Neuronal stem cell (in vitro differentiated cells): Measurements from ENCODE around the gene ADPRHL1.

Source experiments
- DNase-seq: peaks from one replicate; pipeline ENCODE4 v3.0.0-alpha.2; 2013; ENCODE audit warnings: low spot score
- H2AFZ ChIP-seq: one replicate; pipeline ENCODE4 v1.6.1; 2013; ENCODE audit warnings: mild to moderate bottlenecking, low read length, inconsistent platforms
- H2AK5ac ChIP-seq: 2 replicates; pipeline ENCODE4 v1.6.1; 2013; ENCODE audit warnings: low read depth, mild to moderate bottlenecking, inconsistent platforms, low read length, moderate library complexity, mixed read lengths
- H2BK120ac ChIP-seq: 2 replicates; pipeline ENCODE4 v1.6.1; 2013; ENCODE audit warnings: low read depth, mild to moderate bottlenecking, inconsistent platforms, low read length, moderate library complexity, mixed read lengths
- H2BK12ac ChIP-seq: one replicate; pipeline ENCODE4 v1.6.1; 2013; ENCODE audit warnings: low read length, inconsistent platforms
- H2BK15ac ChIP-seq: 2 replicates; pipeline ENCODE4 v1.6.1; 2013; ENCODE audit warnings: mild to moderate bottlenecking, low read length, inconsistent platforms, mixed read lengths
- H2BK5ac ChIP-seq: one replicate; pipeline ENCODE4 v1.6.1; 2013; ENCODE audit warnings: inconsistent platforms, mild to moderate bottlenecking, low read length, moderate library complexity
- H3K14ac ChIP-seq: one replicate; pipeline ENCODE4 v1.6.1; 2013; ENCODE audit warnings: low read length, inconsistent platforms
- H3K18ac ChIP-seq: 2 replicates; pipeline ENCODE4 v1.6.1; 2013; ENCODE audit warnings: low read length, inconsistent platforms
- H3K23ac ChIP-seq: 2 replicates; pipeline ENCODE4 v1.6.1; 2013; ENCODE audit warnings: low read depth, mild to moderate bottlenecking, mixed read lengths, low read length, inconsistent platforms; ENCODE audit not compliant: poor library complexity
- H3K27ac ChIP-seq: replicated peaks from 3 replicates; pipeline ENCODE4 v1.5.1; 2013; ENCODE audit warnings: low read length, inconsistent platforms
- H3K27me3 ChIP-seq, 3 experiments: 2 replicates each; pipeline ENCODE4 v1.6.1; 2013; ENCODE audit warnings: low read length in 3 of 3, mild to moderate bottlenecking in 2 of 3, inconsistent platforms in 1 of 3, low read depth in 1 of 3, mixed read lengths in 1 of 3, moderate library complexity in 1 of 3; ENCODE audit not compliant: control insufficient read depth in 3 of 3, insufficient read depth in 3 of 3
- H3K36me3 ChIP-seq, 2 donors: replicated peaks in 1 of 2; 2 replicates each; pipeline ENCODE4 v1.6.1; 2013; ENCODE audit warnings: low read length in 2 of 2; ENCODE audit not compliant: control insufficient read depth in 2 of 2, insufficient read depth in 2 of 2
- H3K4ac ChIP-seq: 2 replicates; pipeline ENCODE4 v1.6.1; 2013; ENCODE audit warnings: inconsistent platforms, mild to moderate bottlenecking, low read length, moderate library complexity
- H3K4me1 ChIP-seq, 2 donors: 1 replicate in 1 of 2; 2 replicates in 1 of 2; pipeline ENCODE4 v1.6.1; 2013; ENCODE audit warnings: low read length in 2 of 2, low read depth in 1 of 2; ENCODE audit not compliant: control insufficient read depth in 2 of 2, insufficient read depth in 1 of 2
- H3K4me2 ChIP-seq: one replicate; pipeline ENCODE4 v1.6.1; 2013; ENCODE audit warnings: mild to moderate bottlenecking, low read length, inconsistent platforms; ENCODE audit not compliant: insufficient read depth, poor library complexity, severe bottlenecking
- H3K4me3 ChIP-seq, 2 donors: 2 replicates each; pipeline ENCODE4 v1.5.1; 2013; ENCODE audit warnings: low read length in 2 of 2, mild to moderate bottlenecking in 2 of 2, inconsistent platforms in 1 of 2, moderate library complexity in 1 of 2
- H3K79me1 ChIP-seq: one replicate; pipeline ENCODE4 v1.6.1; 2013; ENCODE audit warnings: low read depth, mild to moderate bottlenecking, inconsistent platforms, low read length, moderate library complexity
- H3K9ac ChIP-seq: one replicate; pipeline ENCODE4 v1.6.1; 2013; ENCODE audit warnings: mild to moderate bottlenecking, low read depth, low read length, inconsistent platforms; ENCODE audit not compliant: poor library complexity
- H3K9me3 ChIP-seq, 2 donors: replicated peaks in 1 of 2; 2 replicates each; pipeline versions ENCODE3 to v1.6.1; 2013; ENCODE audit warnings: low read length in 2 of 2, mild to moderate bottlenecking in 2 of 2, inconsistent platforms in 1 of 2, low read depth in 1 of 2, mixed read lengths in 1 of 2, moderate library complexity in 1 of 2; ENCODE audit not compliant: control insufficient read depth in 2 of 2, insufficient read depth in 1 of 2
- H4K8ac ChIP-seq: one replicate; pipeline ENCODE4 v1.6.1; 2013; ENCODE audit warnings: low read depth, mild to moderate bottlenecking, inconsistent platforms, low read length, moderate library complexity
- H4K91ac ChIP-seq: one replicate; pipeline ENCODE4 v1.6.1; 2013; ENCODE audit warnings: low read length, low read depth, mild to moderate bottlenecking, inconsistent platforms; ENCODE audit not compliant: poor library complexity
- WGBS, 2 donors: extraction: QIAGEN DNeasy Blood & Tissue Kit; methylation state at CpG; one replicate each; pipeline ENCODE4 v1.1.7; 2013; ENCODE audit warnings: missing lambda C conversion rate in 2 of 2, mixed read lengths in 1 of 2; ENCODE audit not compliant: insufficient read length in 2 of 2, insufficient replicate concordance in 1 of 2; ENCODE audit errors: extremely low coverage in 2 of 2; 5-methylcytosine and 5-hydroxymethylcytosine counted together

ADPRHL1 gene

GRCh38 chr13:113477724-113478123 lies 24.4 kb upstream of the ADPRHL1 start:
- Histone ChIP-seq H3K27ac (no peak overlapping the region), H2BK120ac (no peak overlapping the region), H3K9me3 (peaks cover 0 to 14% of the 10 kb centered on the region in 2 donors), H3K23ac (no peak overlapping the region), H2AFZ (no peak overlapping the region), H3K4me2 (no peak overlapping the region), H2BK15ac (no peak overlapping the region), H3K4ac (no peak overlapping the region), H2BK5ac (no peak overlapping the region), H4K91ac (no peak overlapping the region), H3K4me3 (no peak overlapping the region), H3K9ac (no peak overlapping the region), H3K14ac (no peak overlapping the region), H4K8ac (no peak overlapping the region), H2AK5ac (no peak overlapping the region), H3K36me3 (peaks cover 28 to 91% of the 10 kb centered on the region in 2 donors), H3K18ac (no peak overlapping the region), H3K4me1 (no peaks in the 10 kb centered on the region), H2BK12ac (no peak overlapping the region), H3K27me3 (no peaks in the 10 kb centered on the region), H3K79me1 (peaks cover 1% of the 10 kb centered on the region)
- no CpG with 5 or more reads among the region's 3 CpGs for whole genome bisulfite sequencing, 2 donors
- no peak for DNase-seq

GRCh38 chr13:113476811-113477210 lies 23.5 kb upstream of the ADPRHL1 start:
- no peak overlapping the region for H2BK15ac ChIP-seq
- no peak overlapping the region for H3K23ac ChIP-seq
- H3K9ac ChIP-seq: no peak overlapping the region

GRCh38 chr13:113475911-113476310 lies 22.6 kb upstream of the ADPRHL1 start:
- no peak overlapping the region for H2BK120ac ChIP-seq
- H3K36me3 ChIP-seq: peaks cover 28 to 98% of the 10 kb centered on the region in 2 donors
- no peak overlapping the region for H3K27ac ChIP-seq
- H3K18ac ChIP-seq: no peak overlapping the region
- no peak overlapping the region for H2AFZ ChIP-seq
- no peak overlapping the region for H2BK15ac ChIP-seq
- H3K9ac ChIP-seq: no peak overlapping the region
- no peak overlapping the region for H3K14ac ChIP-seq
- H2AK5ac ChIP-seq: no peak overlapping the region
- no peaks in the 10 kb centered on the region for H3K27me3 ChIP-seq
- no peak overlapping the region for H3K4ac ChIP-seq
- H3K4me1 ChIP-seq: peaks cover 0 to 1% of the 10 kb centered on the region in 2 donors
- no peak overlapping the region for H3K4me3 ChIP-seq
- no peak overlapping the region for H3K23ac ChIP-seq
- no peak overlapping the region for H2BK5ac ChIP-seq
- H3K79me1 ChIP-seq: peaks cover 1% of the 10 kb centered on the region
- no peak overlapping the region for H4K91ac ChIP-seq
- H2BK12ac ChIP-seq: no peak overlapping the region
- H4K8ac ChIP-seq: no peak overlapping the region
- no CpG with 5 or more reads among the region's 12 CpGs for WGBS, 2 donors
- no peak overlapping the region for H3K4me2 ChIP-seq
- peaks cover 0 to 14% of the 10 kb centered on the region in 2 donors for H3K9me3 ChIP-seq
- no peak for DNase-seq

More at GRCh38 chr13:113476811-113477210, 23.5 kb upstream of the ADPRHL1 start:
- Histone ChIP-seq H4K8ac (no peak overlapping the region), H2AK5ac (no peak overlapping the region), H4K91ac (no peak overlapping the region), H3K14ac (no peak overlapping the region), H3K4me2 (no peak overlapping the region), H3K18ac (no peak overlapping the region), H2BK120ac (no peak overlapping the region), H3K36me3 (peaks cover 28 to 95% of the 10 kb centered on the region in 2 donors), H3K27ac (no peak overlapping the region), H2AFZ (no peak overlapping the region), H3K4me3 (no peak overlapping the region), H3K4me1 (peaks cover 0 to 1% of the 10 kb centered on the region in 2 donors), H3K79me1 (peaks cover 1% of the 10 kb centered on the region), H3K4ac (no peak overlapping the region), H3K27me3 (no peaks in the 10 kb centered on the region), H3K9me3 (peaks cover 0 to 14% of the 10 kb centered on the region in 2 donors), H2BK12ac (no peak overlapping the region), H2BK5ac (no peak overlapping the region)
- no CpG with 5 or more reads among the region's 7 CpGs for WGBS, 2 donors
- no peak for DNase-seq

GRCh38 chr13:113475280-113475679 lies 22.0 kb upstream of the ADPRHL1 start:
- H4K8ac ChIP-seq: no peak overlapping the region
- H3K18ac ChIP-seq: no peak overlapping the region
- no peaks in the 10 kb centered on the region for H3K79me1 ChIP-seq
- H3K27ac ChIP-seq: no peak overlapping the region
- H3K9me3 ChIP-seq: peaks cover 0 to 14% of the 10 kb centered on the region in 2 donors
- peaks cover 0 to 1% of the 10 kb centered on the region in 2 donors for H3K4me1 ChIP-seq
- no peak overlapping the region for H3K14ac ChIP-seq
- WGBS, 2 donors: no CpG with 5 or more reads among the region's 11 CpGs
- H3K36me3 ChIP-seq: peaks cover 26 to 92% of the 10 kb centered on the region in 2 donors
- no peak overlapping the region for H2BK5ac ChIP-seq
- H3K9ac ChIP-seq: no peak overlapping the region
- H3K23ac ChIP-seq: no peak overlapping the region
- no peak overlapping the region for H2BK12ac ChIP-seq
- H4K91ac ChIP-seq: no peak overlapping the region
- H3K4me3 ChIP-seq: peak overlapping the region in 1 of 2 donors; percentile 63
- H2AFZ ChIP-seq: no peak overlapping the region
- no peak overlapping the region for H3K4ac ChIP-seq
- no peak overlapping the region for H2AK5ac ChIP-seq
- no peak overlapping the region for H3K4me2 ChIP-seq
- H2BK120ac ChIP-seq: no peak overlapping the region
- no peak overlapping the region for H2BK15ac ChIP-seq
- H3K27me3 ChIP-seq: no peaks in the 10 kb centered on the region
- no peak for DNase-seq
